DND-41 (cell line): ENCODE results near the gene OGFOD1.

ENCODE experiments used
- ATAC-seq: fragments of 200-7000 bp; cut with Tn5 transposase; 3 replicates; pipeline ENCODE4 v1.9.1; 2021; ENCODE audit warnings: low read depth; ENCODE audit not compliant: insufficient read depth
- DNase-seq: peaks from one replicate; pipeline ENCODE4 v3.0.0-alpha.2; 2020
- H2AFZ ChIP-seq: 2 replicates; pipeline ENCODE4 v1.6.0; 2012; ENCODE audit warnings: low read depth, low read length
- H3K27ac ChIP-seq: 2 replicates; pipeline ENCODE4 v1.5.1; 2012; ENCODE audit warnings: low read length, inconsistent platforms
- H3K27me3 ChIP-seq: fragments of 200-600 bp; sonication (generic); 2 replicates; pipeline ENCODE4 v1.6.0; 2012; ENCODE audit warnings: low read length, mild to moderate bottlenecking, inconsistent platforms; ENCODE audit not compliant: insufficient read depth, poor library complexity
- H3K36me3 ChIP-seq: 2 replicates; pipeline ENCODE4 v1.5.1; 2012; ENCODE audit warnings: low read length, inconsistent platforms; ENCODE audit not compliant: insufficient read depth
- H3K4me1 ChIP-seq: 2 replicates; pipeline ENCODE4 v1.5.1; 2012; ENCODE audit warnings: mild to moderate bottlenecking, low read length; ENCODE audit not compliant: insufficient read depth
- H3K4me2 ChIP-seq: 2 replicates; pipeline ENCODE4 v1.6.0; 2012; ENCODE audit warnings: mild to moderate bottlenecking, moderate library complexity, low read length, inconsistent platforms; ENCODE audit not compliant: insufficient read depth
- H3K4me3 ChIP-seq, 2 experiments: fragments of 200-600 bp in 1 of 2; shearing (Covaris generic) in 1 of 2; 2 replicates each; pipeline ENCODE4 v1.5.1; 2012 to 2016; ENCODE audit warnings: inconsistent platforms in 2 of 2, low read length in 2 of 2, mild to moderate bottlenecking in 2 of 2, low read depth in 1 of 2, moderate library complexity in 1 of 2
- H3K79me2 ChIP-seq: 2 replicates; pipeline ENCODE4 v1.6.0; 2012; ENCODE audit warnings: low read length, inconsistent platforms; ENCODE audit not compliant: insufficient read depth
- H3K9ac ChIP-seq: 2 replicates; pipeline ENCODE4 v1.6.0; 2012; ENCODE audit warnings: low read depth, mild to moderate bottlenecking, inconsistent platforms, low read length, moderate library complexity
- H3K9me3 ChIP-seq: 2 replicates; pipeline ENCODE4 v1.5.1; 2012; ENCODE audit warnings: low read length, moderate library complexity, mild to moderate bottlenecking, inconsistent platforms; ENCODE audit not compliant: insufficient read depth, severe bottlenecking
- H4K20me1 ChIP-seq: 2 replicates; pipeline ENCODE4 v1.6.0; 2012; ENCODE audit warnings: low read length; ENCODE audit not compliant: insufficient read depth
- EZH2 ChIP-seq: IDR thresholded peaks from 3 replicates; pipeline ENCODE4 v1.6.1; 2012; ENCODE audit warnings: borderline replicate concordance, low read depth, mild to moderate bottlenecking, moderate library complexity, low read length, inconsistent platforms; ENCODE audit not compliant: severe bottlenecking
- TF ChIP-seq, protein P1 (sequence below): IDR thresholded peaks from 2 replicates; pipeline ENCODE4 v1.5.1; 2012; ENCODE audit warnings: borderline replicate concordance, low read length, moderate library complexity, mild to moderate bottlenecking; ENCODE audit not compliant: poor library complexity, severe bottlenecking; ENCODE audit errors: extremely low read depth

The OGFOD1 gene

DNA sequence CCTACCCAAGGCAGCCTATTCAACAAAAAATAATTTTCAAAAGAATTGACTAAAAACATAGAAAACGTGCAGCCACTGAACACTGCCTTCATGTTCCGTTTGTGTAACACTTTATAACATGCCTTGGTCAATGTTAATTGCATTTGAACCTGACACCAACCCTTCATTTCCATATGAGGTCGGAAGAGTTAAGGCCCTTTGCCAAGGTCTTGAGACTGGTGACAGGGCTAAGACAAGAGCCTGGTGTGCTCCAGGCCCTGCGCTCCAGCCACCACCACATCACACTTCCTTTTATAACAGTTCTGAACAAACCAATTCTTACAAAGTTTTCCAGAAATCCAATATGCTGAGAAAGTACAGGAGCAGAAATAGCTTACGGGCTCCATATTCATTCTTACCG is 64.3 kb downstream of the OGFOD1 start:
- ATAC-seq (no peak), DNase-seq (no peak)
- no peaks in the 10 kb centered on the region for H3K27me3 ChIP-seq
- 0 out of 2 replicates have a peak, but pooled peaks cover 2% of the 10 kb centered on the region for H4K20me1 ChIP-seq
- H2AFZ ChIP-seq = no peak overlapping the region
- H3K4me3 ChIP-seq = no peak overlapping the region
- peaks cover 12% of the 10 kb centered on the region; the same call in 1 of the 2 replicates for H3K36me3 ChIP-seq
- TF ChIP-seq, protein P1, sequence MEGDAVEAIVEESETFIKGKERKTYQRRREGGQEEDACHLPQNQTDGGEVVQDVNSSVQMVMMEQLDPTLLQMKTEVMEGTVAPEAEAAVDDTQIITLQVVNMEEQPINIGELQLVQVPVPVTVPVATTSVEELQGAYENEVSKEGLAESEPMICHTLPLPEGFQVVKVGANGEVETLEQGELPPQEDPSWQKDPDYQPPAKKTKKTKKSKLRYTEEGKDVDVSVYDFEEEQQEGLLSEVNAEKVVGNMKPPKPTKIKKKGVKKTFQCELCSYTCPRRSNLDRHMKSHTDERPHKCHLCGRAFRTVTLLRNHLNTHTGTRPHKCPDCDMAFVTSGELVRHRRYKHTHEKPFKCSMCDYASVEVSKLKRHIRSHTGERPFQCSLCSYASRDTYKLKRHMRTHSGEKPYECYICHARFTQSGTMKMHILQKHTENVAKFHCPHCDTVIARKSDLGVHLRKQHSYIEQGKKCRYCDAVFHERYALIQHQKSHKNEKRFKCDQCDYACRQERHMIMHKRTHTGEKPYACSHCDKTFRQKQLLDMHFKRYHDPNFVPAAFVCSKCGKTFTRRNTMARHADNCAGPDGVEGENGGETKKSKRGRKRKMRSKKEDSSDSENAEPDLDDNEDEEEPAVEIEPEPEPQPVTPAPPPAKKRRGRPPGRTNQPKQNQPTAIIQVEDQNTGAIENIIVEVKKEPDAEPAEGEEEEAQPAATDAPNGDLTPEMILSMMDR = no peak
- no peak for TF ChIP-seq EZH2
- H3K27ac ChIP-seq = no peak overlapping the region
- H3K4me2 ChIP-seq = no peak overlapping the region
- H3K79me2 ChIP-seq = peaks cover 10% of the 10 kb centered on the region
- peaks cover 22% of the 10 kb centered on the region for H3K4me1 ChIP-seq
- H3K9me3 ChIP-seq = no peaks in the 10 kb centered on the region
- H3K9ac ChIP-seq = no peak overlapping the region

DNA sequence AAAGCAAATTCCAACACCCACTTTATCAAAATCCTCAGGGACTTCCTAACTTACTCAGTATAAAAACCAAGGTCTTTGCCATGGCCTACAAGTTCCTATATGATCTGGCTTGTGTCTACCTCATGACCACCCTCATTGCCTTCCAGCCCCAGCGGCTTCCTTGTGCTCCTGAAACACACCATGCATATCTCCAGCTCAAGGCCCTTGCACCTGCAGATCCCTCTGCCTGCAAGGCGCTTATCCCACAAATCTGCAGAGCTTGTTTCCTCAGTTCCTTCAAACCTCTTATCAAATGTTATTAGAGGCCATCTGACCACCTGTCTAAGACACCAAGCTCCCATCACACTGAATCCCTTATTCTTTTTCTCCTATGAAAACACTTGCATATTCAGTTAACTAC is 65.9 kb downstream of the OGFOD1 start:
- ATAC-seq (no peak), DNase-seq (no peak)
- Histone ChIP-seq H3K36me3 (no peaks in the 10 kb centered on the region), H3K79me2 (peaks cover 10% of the 10 kb centered on the region), H3K27ac (no peak overlapping the region), H4K20me1 (0 out of 2 replicates have a peak, but pooled peaks cover 2% of the 10 kb centered on the region), H3K9me3 (no peaks in the 10 kb centered on the region), H3K9ac (no peak overlapping the region), H3K4me2 (no peak overlapping the region), H2AFZ (no peak overlapping the region), H3K4me1 (peaks cover 24% of the 10 kb centered on the region), H3K4me3 (no peak overlapping the region), H3K27me3 (no peaks in the 10 kb centered on the region)
- TF ChIP-seq, protein P1 = no peak
- TF ChIP-seq EZH2 = no peak

DNA sequence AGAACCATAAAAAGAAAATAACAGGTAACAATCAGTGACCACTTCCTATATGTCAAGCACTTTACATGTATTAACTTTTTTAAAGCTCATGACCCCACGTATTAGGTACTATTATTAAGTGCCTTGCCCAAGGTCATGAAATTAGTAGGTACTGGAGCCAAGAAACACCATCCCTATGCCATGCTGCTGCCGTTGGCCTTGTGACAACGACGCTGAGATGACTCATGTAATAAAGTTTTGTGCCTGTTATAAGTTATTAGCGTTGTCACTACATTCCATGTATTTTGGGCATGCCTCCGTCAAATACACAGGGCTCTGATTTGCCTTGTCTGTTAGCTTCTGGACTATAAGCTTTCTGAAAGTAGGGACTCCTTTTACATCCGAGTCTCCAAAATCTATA is 67.1 kb downstream of the OGFOD1 start:
- H3K79me2 ChIP-seq = peaks cover 10% of the 10 kb centered on the region
- no peaks in the 10 kb centered on the region for H3K27me3 ChIP-seq
- TF ChIP-seq, protein P1 = no peak
- no peak for TF ChIP-seq EZH2
- H3K36me3 ChIP-seq = no peaks in the 10 kb centered on the region
- 0 out of 2 replicates have a peak, but pooled peaks cover 2% of the 10 kb centered on the region for H4K20me1 ChIP-seq
- H3K9me3 ChIP-seq = no peaks in the 10 kb centered on the region
- no peak overlapping the region for H3K27ac ChIP-seq
- peak overlapping the region; percentile 99; the same call in 1 of the 2 replicates for H3K4me2 ChIP-seq
- ATAC-seq (no peak), DNase-seq (no peak)
- no peak overlapping the region for H2AFZ ChIP-seq
- no peak overlapping the region for H3K9ac ChIP-seq
- no peak overlapping the region for H3K4me3 ChIP-seq
- H3K4me1 ChIP-seq = peaks cover 24% of the 10 kb centered on the region
